Loucy (cell line): ENCODE measurements around the gene HEG1.

Experiments used
- H2AFZ ChIP-seq: fragments of 200-600 bp; sonication (generic); 2 replicates; pipeline ENCODE4 v1.6.0; 2016; ENCODE audit warnings: antibody characterized with exemption, mild to moderate bottlenecking, low read length, moderate library complexity
- H3F3A ChIP-seq: fragments of 200-600 bp; 2 replicates; pipeline ENCODE4 v1.6.0; 2016; ENCODE audit warnings: antibody characterized with exemption, low read depth, mild to moderate bottlenecking
- H3K27me3 ChIP-seq: fragments of 200-600 bp; sonication (generic); 2 replicates; pipeline ENCODE4 v1.6.1; 2014; ENCODE audit warnings: low read length, mild to moderate bottlenecking; ENCODE audit not compliant: insufficient read depth, poor library complexity, severe bottlenecking
- H3K36me3 ChIP-seq: fragments of 200-600 bp; sonication (generic); 2 replicates; pipeline ENCODE4 v1.6.1; 2016; ENCODE audit warnings: low read length; ENCODE audit not compliant: insufficient read depth
- H3K4me1 ChIP-seq: fragments of 200-600 bp; sonication (generic); 2 replicates; pipeline ENCODE4 v1.5.1; 2014; ENCODE audit warnings: low read length, mild to moderate bottlenecking; ENCODE audit not compliant: insufficient read depth, poor library complexity, severe bottlenecking
- H3K4me2 ChIP-seq: fragments of 200-600 bp; sonication (generic); 2 replicates; pipeline ENCODE4 v1.6.0; 2014; ENCODE audit warnings: antibody characterized with exemption, low read length, low read depth, mild to moderate bottlenecking; ENCODE audit not compliant: poor library complexity, severe bottlenecking
- H3K4me3 ChIP-seq: fragments of 200-600 bp; sonication (generic); 2 replicates; pipeline ENCODE4 v1.5.1; 2014; ENCODE audit warnings: low read length, mild to moderate bottlenecking, mixed read lengths; ENCODE audit not compliant: poor library complexity, severe bottlenecking
- H3K79me2 ChIP-seq: fragments of 200-600 bp; sonication (generic); 2 replicates; pipeline ENCODE4 v1.6.1; 2014; ENCODE audit warnings: low read length; ENCODE audit not compliant: insufficient read depth
- H3K9ac ChIP-seq: fragments of 200-600 bp; sonication (generic); 2 replicates; pipeline ENCODE4 v1.6.0; 2014; ENCODE audit warnings: mild to moderate bottlenecking, low read depth, low read length, moderate library complexity; ENCODE audit not compliant: poor library complexity, severe bottlenecking
- H3K9me2 ChIP-seq: fragments of 200-600 bp; sonication (generic); replicated peaks from 2 replicates; pipeline ENCODE4 v1.6.1; 2016; ENCODE audit warnings: low read depth, low read length, mixed read lengths
- H3K9me3 ChIP-seq: fragments of 200-600 bp; sonication (generic); 2 replicates; pipeline ENCODE4 v1.6.1; 2014; ENCODE audit warnings: mild to moderate bottlenecking, antibody characterized with exemption, low read length, low read depth; ENCODE audit not compliant: insufficient read depth
- H4K20me1 ChIP-seq: fragments of 200-600 bp; sonication (generic); 2 replicates; pipeline ENCODE4 v1.6.0; 2014; ENCODE audit warnings: antibody characterized with exemption, low read length, mild to moderate bottlenecking; ENCODE audit not compliant: insufficient read depth, poor library complexity, severe bottlenecking
- CTCF ChIP-seq: fragments of 200-600 bp; sonication (generic); conservative IDR thresholded peaks from 2 replicates; pipeline ENCODE4 v1.5.1; 2014; ENCODE audit warnings: mild to moderate bottlenecking, antibody characterized with exemption, low read length
- EZH2phosphoT487 ChIP-seq: fragments of 200-600 bp; IDR thresholded peaks from 2 replicates; pipeline ENCODE4 v1.6.1; 2018; ENCODE audit warnings: antibody characterized with exemption, mild to moderate bottlenecking, moderate library complexity, borderline replicate concordance

The HEG1 gene

GRCh38 chr3:125002414-125003368 lies 53.1 kb downstream of the HEG1 start:
- TF ChIP-seq CTCF (no peak), EZH2phosphoT487 (no peak)
- H4K20me1 ChIP-seq, result no peaks in the 10 kb centered on the region
- no peak overlapping the region for H3K9ac ChIP-seq
- no peak overlapping the region for H2AFZ ChIP-seq
- no peak overlapping the region for H3K4me3 ChIP-seq
- no peaks in the 10 kb centered on the region for H3K9me2 ChIP-seq
- no peaks in the 10 kb centered on the region for H3F3A ChIP-seq
- no peaks in the 10 kb centered on the region for H3K79me2 ChIP-seq
- no peaks in the 10 kb centered on the region for H3K27me3 ChIP-seq
- H3K4me2 ChIP-seq, result no peak overlapping the region
- H3K9me3 ChIP-seq, result no peaks in the 10 kb centered on the region
- no peaks in the 10 kb centered on the region for H3K4me1 ChIP-seq
- H3K36me3 ChIP-seq, result peaks cover 28% of the 10 kb centered on the region; the same call in 1 of the 2 replicates

- H3K4me2 ChIP-seq, result no peak overlapping the region
- H3K36me3 ChIP-seq, result peaks cover 30% of the 10 kb centered on the region; the same call in 1 of the 2 replicates
- no peaks in the 10 kb centered on the region for H3K79me2 ChIP-seq
- H3K9me2 ChIP-seq, result no peaks in the 10 kb centered on the region
- H3K9me3 ChIP-seq, result no peaks in the 10 kb centered on the region
- H3K4me1 ChIP-seq, result no peaks in the 10 kb centered on the region
- no peak overlapping the region for H3K4me3 ChIP-seq
- no peaks in the 10 kb centered on the region for H4K20me1 ChIP-seq
- H3K27me3 ChIP-seq, result no peaks in the 10 kb centered on the region
- H2AFZ ChIP-seq, result no peak overlapping the region
- H3F3A ChIP-seq, result no peaks in the 10 kb centered on the region
- H3K9ac ChIP-seq, result no peak overlapping the region
- TF ChIP-seq EZH2phosphoT487 (no peak), CTCF (no peak)
Measured at GRCh38 chr3:125001557-125002413, 54.0 kb downstream of the HEG1 start.

- H2AFZ ChIP-seq, result no peak overlapping the region
- TF ChIP-seq EZH2phosphoT487, result no peak
- no peak for TF ChIP-seq CTCF
- no peak overlapping the region for H3K4me3 ChIP-seq
- no peaks in the 10 kb centered on the region for H4K20me1 ChIP-seq
- H3F3A ChIP-seq, result no peaks in the 10 kb centered on the region
- no peaks in the 10 kb centered on the region for H3K27me3 ChIP-seq
- H3K9me2 ChIP-seq, result no peaks in the 10 kb centered on the region
- no peaks in the 10 kb centered on the region for H3K9me3 ChIP-seq
- H3K4me1 ChIP-seq, result no peaks in the 10 kb centered on the region
- no peak overlapping the region for H3K9ac ChIP-seq
- peaks cover 33% of the 10 kb centered on the region; the same call in 1 of the 2 replicates for H3K36me3 ChIP-seq
- no peak overlapping the region for H3K4me2 ChIP-seq
- H3K79me2 ChIP-seq, result no peaks in the 10 kb centered on the region
Measured at GRCh38 chr3:125000661-125001060, 55.1 kb downstream of the HEG1 start.
